ENCODE data around the gene FNIP1.
A peak's percentile ranks its signal among the peaks of the same experiment; 100 is the strongest.

The FNIP1 gene

GRCh38 chr5:131613423-131613822 lies 183.4 kb downstream of the FNIP1 start:
- in situ Hi-C loops (cut with HindIII; ENCODE audit: low sequenced_read_pairs): no loop called here
- TF ChIP-seq CTCF (IDR thresholded peaks at IDR 0.05; ENCODE audit: low read depth, low read length, missing control alignments): no peak
- no peak overlapping the region for H3K4me3 ChIP-seq (ENCODE audit: low read depth, low read length)
- DNase-seq (ENCODE audit: low read depth): no peak

GRCh38 chr5:131611064-131611381 lies 185.8 kb downstream of the FNIP1 start:
- TF ChIP-seq CTCF (IDR thresholded peaks at IDR 0.05; ENCODE audit: low read depth, low read length, missing control alignments): no peak
- DNase-seq (ENCODE audit: low read depth): no peak
- in situ Hi-C loops (cut with HindIII; ENCODE audit: low sequenced_read_pairs): no loop called here
- no peak overlapping the region for H3K4me3 ChIP-seq (ENCODE audit: low read depth, low read length)

DNA sequence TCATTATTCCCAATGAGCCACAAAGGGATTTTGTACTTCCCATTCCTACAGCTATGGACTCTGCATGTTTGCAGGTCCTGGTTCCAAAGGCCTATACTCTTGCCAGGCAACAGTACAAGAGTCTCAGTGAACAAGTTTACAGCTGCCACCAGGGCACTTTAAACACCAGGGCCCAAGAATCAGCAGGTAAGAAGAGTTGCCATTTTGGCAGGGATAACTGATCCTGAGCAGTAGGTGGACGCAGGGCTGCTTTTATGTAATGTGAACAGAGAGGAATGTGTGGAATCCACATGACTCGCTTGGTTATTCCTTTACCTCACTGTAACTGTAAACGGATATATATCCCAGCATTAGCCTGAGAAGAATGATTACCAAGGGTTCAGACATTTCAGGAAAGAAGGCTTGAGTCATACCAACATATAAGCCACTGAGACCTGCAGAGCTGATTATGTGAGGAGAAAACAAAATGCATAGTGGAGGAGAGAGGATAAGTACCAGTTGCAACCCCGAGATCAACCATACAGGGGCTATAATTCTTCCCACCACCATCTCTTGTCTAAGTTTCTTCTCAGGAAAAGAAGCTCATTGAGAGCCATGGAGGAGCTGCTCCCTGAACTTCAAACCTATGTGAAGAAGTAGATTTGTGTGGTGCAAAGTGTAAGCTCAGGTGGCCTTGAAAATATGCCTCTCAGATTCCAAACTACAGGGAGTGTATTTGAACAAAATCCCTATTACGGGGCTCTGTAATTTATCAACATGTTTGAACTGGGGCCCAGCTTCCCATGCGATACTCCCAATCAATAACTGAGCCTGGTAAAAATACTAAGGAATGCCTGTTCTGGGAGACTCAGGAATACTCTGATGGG lies 186.4 kb downstream of the FNIP1 start:
- in situ Hi-C loops (cut with HindIII; ENCODE audit: low sequenced_read_pairs): no loop called here
- DNase-seq (ENCODE audit: low read depth): peak; percentile 70
- no peak for TF ChIP-seq CTCF (IDR thresholded peaks at IDR 0.05; ENCODE audit: low read depth, low read length, missing control alignments)
- H3K4me3 ChIP-seq (ENCODE audit: low read depth, low read length): no peak overlapping the region

DNA sequence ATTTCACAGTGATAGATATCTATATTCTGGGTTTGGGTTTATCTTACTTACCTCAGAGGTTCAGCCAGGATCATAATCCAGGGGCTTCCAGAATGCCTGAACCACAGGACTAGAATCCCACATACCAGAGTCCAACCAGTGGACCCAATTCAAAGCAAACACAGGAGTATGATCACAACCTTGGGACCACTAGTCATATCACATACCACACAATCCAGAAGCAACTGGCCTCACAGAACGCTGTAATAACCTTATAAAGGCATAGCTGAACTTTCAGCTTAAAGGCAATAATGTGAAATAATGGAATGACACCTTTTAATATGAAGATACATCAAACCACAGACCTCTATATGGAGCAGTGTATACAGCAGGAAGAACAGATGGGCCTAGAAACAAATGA lies 187.0 kb downstream of the FNIP1 start:
- no peak overlapping the region for H3K4me3 ChIP-seq (ENCODE audit: low read depth, low read length)
- in situ Hi-C loops (cut with HindIII; ENCODE audit: low sequenced_read_pairs): no loop called here
- DNase-seq (ENCODE audit: low read depth): no peak
- TF ChIP-seq CTCF (IDR thresholded peaks at IDR 0.05; ENCODE audit: low read depth, low read length, missing control alignments): no peak

DNA sequence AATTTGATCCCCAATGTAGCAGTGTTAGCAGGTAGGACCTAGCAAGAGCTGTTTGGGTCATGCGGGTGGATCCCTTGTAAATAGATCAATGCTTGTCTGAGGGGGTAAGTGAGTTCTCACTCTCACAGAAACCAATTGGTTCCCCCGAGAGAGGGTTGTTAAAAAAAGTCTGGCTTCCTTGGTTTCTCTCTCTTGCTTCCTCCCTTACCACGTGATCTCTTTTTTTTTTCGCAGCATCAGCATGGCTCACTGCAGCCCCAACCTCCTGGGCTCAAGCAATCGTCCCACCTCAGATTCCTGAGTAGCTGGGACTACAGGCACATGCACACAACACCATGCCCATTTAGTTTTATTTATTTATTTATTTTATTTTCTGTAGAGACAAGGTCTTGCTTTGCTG lies 188.2 kb downstream of the FNIP1 start:
- in situ Hi-C loops (cut with HindIII; ENCODE audit: low sequenced_read_pairs): no loop called here
- DNase-seq (ENCODE audit: low read depth): no peak
- TF ChIP-seq CTCF (IDR thresholded peaks at IDR 0.05; ENCODE audit: low read depth, low read length, missing control alignments): no peak
- no peak overlapping the region for H3K4me3 ChIP-seq (ENCODE audit: low read depth, low read length)

GRCh38 chr5:131607903-131608540 lies 188.8 kb downstream of the FNIP1 start:
- TF ChIP-seq CTCF (IDR thresholded peaks at IDR 0.05; ENCODE audit: low read depth, low read length, missing control alignments): no peak
- DNase-seq (ENCODE audit: low read depth): no peak
- H3K4me3 ChIP-seq (ENCODE audit: low read depth, low read length): no peak overlapping the region
- in situ Hi-C loops (cut with HindIII; ENCODE audit: low sequenced_read_pairs): no loop called here
